Natural killer cell treated with Interleukin-12 subunit alpha and Interleukin-12 subunit beta and Interleukin-15 and Interleukin-18, amount 100 ng/mL, for 72 hours (primary cell): ENCODE results near the gene GOLGA1. TPM values are rescaled to one million over a fixed set of nuclear protein-coding genes. Genes with fewer than 3 reads are reported as not detected.

Experiments
- ATAC-seq, 2 donors: fragments of 150-1000 bp; cut with Tn5 transposase in 1 of 2; sonication (Bioruptor Pico), chemical (Tn5 transposase) in 1 of 2; 2 replicates each; pipeline ENCODE4 v1.10.0; 2021
- DNase-seq: peaks from one replicate; pipeline ENCODE4 v3.0.0; 2022; ENCODE audit warnings: low spot score
- H3K27ac Mint-ChIP-seq, 2 donors: 1 replicate in 1 of 2; 2 replicates in 1 of 2; pipeline ENCODE4 v1.8.0; 2022; ENCODE audit warnings: mixed read lengths in 2 of 2, mild to moderate bottlenecking in 1 of 2, moderate library complexity in 1 of 2
- H3K27me3 Mint-ChIP-seq, 2 donors: 1 replicate in 1 of 2; 2 replicates in 1 of 2; pipeline ENCODE4 v1.8.0; 2022; ENCODE audit warnings: mixed read lengths in 2 of 2
- H3K36me3 Mint-ChIP-seq: one replicate; pipeline ENCODE4 v1.8.0; 2022; ENCODE audit warnings: mixed read lengths
- H3K4me1 Mint-ChIP-seq, 2 donors: 1 replicate in 1 of 2; 2 replicates in 1 of 2; pipeline ENCODE4 v1.8.0; 2022; ENCODE audit warnings: low read depth in 2 of 2, mixed read lengths in 2 of 2, mild to moderate bottlenecking in 1 of 2
- H3K4me3 Mint-ChIP-seq: one replicate; pipeline ENCODE4 v1.8.0; 2022; ENCODE audit warnings: mixed read lengths
- H3K9me3 Mint-ChIP-seq: 2 replicates; pipeline ENCODE4 v1.8.0; 2022; ENCODE audit warnings: mixed read lengths
- total RNA-seq, 2 donors: library from RNA; stranded (reverse); gene quantifications; one replicate each; pipeline ENCODE4 v1.2.3, GENCODE V29; 2022

The GOLGA1 gene
- total RNA-seq, 2 donors from 2014 or later, result 22.1 to 22.6 TPM

GRCh38 chr9:124886866-124887492, 53.9 kb downstream of the GOLGA1 start:
- no peak overlapping the region for H3K4me3 Mint-ChIP-seq
- ATAC-seq, result no peak
- H3K4me1 Mint-ChIP-seq, result peaks cover 0 to 8% of the 10 kb centered on the region in 2 donors
- H3K27me3 Mint-ChIP-seq, result no peaks in the 10 kb centered on the region
- H3K27ac Mint-ChIP-seq, result peak overlapping the region in 1 of 2 donors; percentile 6
- no peaks in the 10 kb centered on the region for H3K9me3 Mint-ChIP-seq
- no peak for DNase-seq
- no peaks in the 10 kb centered on the region for H3K36me3 Mint-ChIP-seq

GRCh38 chr9:124886461-124886860, 54.4 kb downstream of the GOLGA1 start:
- no peak overlapping the region for H3K27ac Mint-ChIP-seq
- H3K27me3 Mint-ChIP-seq, result no peaks in the 10 kb centered on the region
- H3K4me1 Mint-ChIP-seq, result peaks cover 0 to 12% of the 10 kb centered on the region in 2 donors
- no peak for DNase-seq
- H3K9me3 Mint-ChIP-seq, result no peaks in the 10 kb centered on the region
- H3K4me3 Mint-ChIP-seq, result no peak overlapping the region
- no peaks in the 10 kb centered on the region for H3K36me3 Mint-ChIP-seq
- no peak for ATAC-seq

GRCh38 chr9:124885551-124885950, 55.3 kb downstream of the GOLGA1 start:
- H3K9me3 Mint-ChIP-seq, result no peaks in the 10 kb centered on the region
- no peaks in the 10 kb centered on the region for H3K36me3 Mint-ChIP-seq
- H3K4me1 Mint-ChIP-seq, result peaks cover 0 to 14% of the 10 kb centered on the region in 2 donors
- H3K4me3 Mint-ChIP-seq, result no peak overlapping the region
- no peaks in the 10 kb centered on the region for H3K27me3 Mint-ChIP-seq
- DNase-seq (no peak), ATAC-seq (no peak)
- H3K27ac Mint-ChIP-seq, result peak overlapping the region in 1 of 2 donors; percentile 19

- H3K9me3 Mint-ChIP-seq, result no peaks in the 10 kb centered on the region
- H3K4me1 Mint-ChIP-seq, result peaks cover 0 to 14% of the 10 kb centered on the region in 2 donors
- no peaks in the 10 kb centered on the region for H3K36me3 Mint-ChIP-seq
- DNase-seq, result no peak
- no peak overlapping the region for H3K27ac Mint-ChIP-seq
- no peak overlapping the region for H3K4me3 Mint-ChIP-seq
- H3K27me3 Mint-ChIP-seq, result no peaks in the 10 kb centered on the region
- ATAC-seq, result no peak
Observed at GRCh38 chr9:124884376-124884775, 56.5 kb downstream of the GOLGA1 start.

- H3K27me3 Mint-ChIP-seq, result no peaks in the 10 kb centered on the region
- peaks cover 10% of the 10 kb centered on the region for H3K36me3 Mint-ChIP-seq
- H3K27ac Mint-ChIP-seq, result no peak overlapping the region
- peaks cover 10 to 20% of the 10 kb centered on the region in 2 donors for H3K4me1 Mint-ChIP-seq
- no peaks in the 10 kb centered on the region for H3K9me3 Mint-ChIP-seq
- no peak for DNase-seq
- ATAC-seq, result no peak
- no peak overlapping the region for H3K4me3 Mint-ChIP-seq
Observed at GRCh38 chr9:124882231-124882630, 58.7 kb downstream of the GOLGA1 start.

- Mint-ChIP-seq H3K9me3 (no peaks in the 10 kb centered on the region), H3K27me3 (no peaks in the 10 kb centered on the region), H3K4me3 (no peak overlapping the region), H3K36me3 (peaks cover 16% of the 10 kb centered on the region), H3K4me1 (peaks cover 16 to 26% of the 10 kb centered on the region in 2 donors), H3K27ac (peak overlapping the region in 1 of 2 donors; percentile 77)
- ATAC-seq (no peak), DNase-seq (no peak)
Observed at GRCh38 chr9:124881138-124881743, 59.6 kb downstream of the GOLGA1 start.

- Mint-ChIP-seq H3K4me3 (no peak overlapping the region), H3K27me3 (no peaks in the 10 kb centered on the region)
- peak; percentile 47 to 57 for ATAC-seq
Observed at GRCh38 chr9:124880501-124880900, 60.4 kb downstream of the GOLGA1 start.

GRCh38 chr9:124879226-124879625, 61.7 kb downstream of the GOLGA1 start:
- no peaks in the 10 kb centered on the region for H3K27me3 Mint-ChIP-seq
- H3K4me3 Mint-ChIP-seq, result no peak overlapping the region
- no peaks in the 10 kb centered on the region for H3K9me3 Mint-ChIP-seq
- peaks cover 20% of the 10 kb centered on the region for H3K36me3 Mint-ChIP-seq
- no peak for DNase-seq
- H3K4me1 Mint-ChIP-seq, result peaks cover 28 to 39% of the 10 kb centered on the region in 2 donors
- H3K27ac Mint-ChIP-seq, result peak overlapping the region; percentile 61 to 68
- ATAC-seq, result no peak

More at GRCh38 chr9:124880501-124880900, 60.4 kb downstream of the GOLGA1 start:
- DNase-seq, result no peak
- Mint-ChIP-seq H3K9me3 (no peaks in the 10 kb centered on the region), H3K27ac (peak overlapping the region in 1 of 2 donors; percentile 68), H3K4me1 (peaks cover 17 to 29% of the 10 kb centered on the region in 2 donors), H3K36me3 (peaks cover 16% of the 10 kb centered on the region)

GRCh38 chr9:124878518-124878917, 62.4 kb downstream of the GOLGA1 start:
- Mint-ChIP-seq H3K27ac (peak overlapping the region; percentile 61 to 68), H3K27me3 (no peaks in the 10 kb centered on the region), H3K4me3 (no peak overlapping the region), H3K4me1 (peaks cover 30 to 43% of the 10 kb centered on the region in 2 donors), H3K9me3 (no peaks in the 10 kb centered on the region), H3K36me3 (peaks cover 20% of the 10 kb centered on the region)
- ATAC-seq (no peak), DNase-seq (no peak)

GRCh38 chr9:124878021-124878420, 62.9 kb downstream of the GOLGA1 start:
- no peak overlapping the region for H3K4me3 Mint-ChIP-seq
- peaks cover 35 to 46% of the 10 kb centered on the region in 2 donors for H3K4me1 Mint-ChIP-seq
- ATAC-seq (no peak), DNase-seq (no peak)
- no peaks in the 10 kb centered on the region for H3K27me3 Mint-ChIP-seq
- no peaks in the 10 kb centered on the region for H3K9me3 Mint-ChIP-seq
- H3K27ac Mint-ChIP-seq, result peak overlapping the region; percentile 61 to 68
- peaks cover 25% of the 10 kb centered on the region for H3K36me3 Mint-ChIP-seq

- H3K36me3 Mint-ChIP-seq, result peaks cover 32% of the 10 kb centered on the region
- H3K27ac Mint-ChIP-seq, result peak overlapping the region; percentile 68 to 77
- DNase-seq (no peak), ATAC-seq (no peak)
- H3K27me3 Mint-ChIP-seq, result no peaks in the 10 kb centered on the region
- H3K9me3 Mint-ChIP-seq, result no peaks in the 10 kb centered on the region
- peaks cover 43 to 54% of the 10 kb centered on the region in 2 donors for H3K4me1 Mint-ChIP-seq
- no peak overlapping the region for H3K4me3 Mint-ChIP-seq
Observed at GRCh38 chr9:124877021-124877782, 63.7 kb downstream of the GOLGA1 start.

- ATAC-seq (no peak), DNase-seq (no peak)
- Mint-ChIP-seq H3K27ac (peak overlapping the region; percentile 99 to 100), H3K27me3 (no peaks in the 10 kb centered on the region), H3K4me3 (peak overlapping the region; percentile 67), H3K36me3 (peaks cover 46% of the 10 kb centered on the region), H3K4me1 (peaks cover 60 to 65% of the 10 kb centered on the region in 2 donors), H3K9me3 (no peaks in the 10 kb centered on the region)
Observed at GRCh38 chr9:124875501-124875900, 65.4 kb downstream of the GOLGA1 start.

GRCh38 chr9:124873664-124874063, 67.2 kb downstream of the GOLGA1 start:
- peaks cover 46% of the 10 kb centered on the region for H3K36me3 Mint-ChIP-seq
- H3K4me3 Mint-ChIP-seq, result peak overlapping the region; percentile 97

GRCh38 chr9:124871156-124871561, 69.7 kb downstream of the GOLGA1 start:
- peaks cover 30% of the 10 kb centered on the region for H3K36me3 Mint-ChIP-seq
- no peak for ATAC-seq

More at GRCh38 chr9:124873664-124874063, 67.2 kb downstream of the GOLGA1 start:
- ATAC-seq (peak in 1 of 2 donors; percentile 5), DNase-seq (no peak)
- Mint-ChIP-seq H3K27me3 (no peaks in the 10 kb centered on the region), H3K9me3 (no peaks in the 10 kb centered on the region), H3K4me1 (peaks cover 64 to 66% of the 10 kb centered on the region in 2 donors), H3K27ac (peak overlapping the region; percentile 99 to 100)

More at GRCh38 chr9:124871156-124871561, 69.7 kb downstream of the GOLGA1 start:
- DNase-seq, result no peak
- Mint-ChIP-seq H3K27ac (peak overlapping the region; percentile 99 to 100), H3K4me1 (peaks cover 63 to 64% of the 10 kb centered on the region in 2 donors), H3K9me3 (no peaks in the 10 kb centered on the region), H3K27me3 (no peaks in the 10 kb centered on the region), H3K4me3 (peak overlapping the region; percentile 97)
